ENCODE results near the gene GALNT18. TPM values are rescaled to one million over a fixed set of nuclear protein-coding genes. Genes with fewer than 3 reads are reported as not detected.

GALNT18 gene
- total and polyA plus RNA-seq, 2 experiments from 2014 or later, result 4.3 to 10.8 TPM

- ATAC-seq, result no peak
- no peak overlapping the region for H3K4me2 ChIP-seq
- H3K79me2 ChIP-seq (replicated peaks; ENCODE audit: insufficient read depth), result no peaks in the 10 kb centered on the region
- H3K4me3 ChIP-seq, result no peak overlapping the region
- no peak overlapping the region for H3K27ac Mint-ChIP-seq
- no peaks in the 10 kb centered on the region for H3K36me3 Mint-ChIP-seq (ENCODE audit: low read depth)
- no peaks in the 10 kb centered on the region for H4K20me1 ChIP-seq (replicated peaks; ENCODE audit: insufficient read depth)
- no peaks in the 10 kb centered on the region for H3K27me3 ChIP-seq (ENCODE audit: insufficient read depth)
- no peak overlapping the region for H3K27ac ChIP-seq (ENCODE audit: low read depth)
- H3K9me3 Mint-ChIP-seq, result no peaks in the 10 kb centered on the region; the same call in 2 of the 3 replicates
- H2AFZ ChIP-seq, result no peak overlapping the region
- peaks cover under 1% of the 10 kb centered on the region; the same call in 1 of the 3 replicates for H3K4me1 Mint-ChIP-seq
- no peaks in the 10 kb centered on the region for H3K9me2 ChIP-seq (ENCODE audit: insufficient read depth)
- H3K36me3 ChIP-seq (ENCODE audit: insufficient read depth), result no peaks in the 10 kb centered on the region
- no peak overlapping the region for H3K4me3 Mint-ChIP-seq
- H3F3A ChIP-seq (replicated peaks; ENCODE audit: low read depth), result no peaks in the 10 kb centered on the region
- DNase-seq (ENCODE audit: low spot score), result no peak
- no peak for TF ChIP-seq ZNF114 (CRISPR knock-in tag; IDR thresholded peaks at IDR 0.05)
- TF ChIP-seq JUNB (IDR thresholded peaks at IDR 0.05; ENCODE audit: unreplicated experiment), result no peak
- TF ChIP-seq ZNF462 (CRISPR knock-in tag; IDR thresholded peaks at IDR 0.05), result no peak
- no peaks in the 10 kb centered on the region for H3K4me1 ChIP-seq (ENCODE audit: insufficient read depth)
- peaks cover 4% of the 10 kb centered on the region for H3K27me3 Mint-ChIP-seq (ENCODE audit: insufficient read depth, low read depth, poor library complexity)
These were observed 276.7 kb downstream of the GALNT18 start for GRCh38 chr11:11345099-11345498.

GRCh38 chr11:11344045-11344444 is 277.8 kb downstream of the GALNT18 start:
- ATAC-seq, result no peak
- DNase-seq (ENCODE audit: low spot score), result no peak
- H3K4me1 ChIP-seq (ENCODE audit: insufficient read depth), result no peaks in the 10 kb centered on the region
- H3K36me3 ChIP-seq (ENCODE audit: insufficient read depth), result no peaks in the 10 kb centered on the region
- no peak overlapping the region for H3K27ac ChIP-seq (ENCODE audit: low read depth)
- no peak overlapping the region for H2AFZ ChIP-seq
- TF ChIP-seq JUNB (IDR thresholded peaks at IDR 0.05; ENCODE audit: unreplicated experiment) (no peak), CTCF (conservative IDR thresholded peaks at IDR 0.05; ENCODE audit: low read depth in 2 of 2) (no peak), POLR2AphosphoS5 (IDR thresholded peaks at IDR 0.05; ENCODE audit: low read depth) (no peak), ETS1 (IDR thresholded peaks at IDR 0.05) (no peak), CREB1 (CRISPR knock-in tag; IDR thresholded peaks at IDR 0.05; ENCODE audit: low read depth) (no peak), ZNF114 (CRISPR knock-in tag; IDR thresholded peaks at IDR 0.05) (no peak), NANOG (IDR thresholded peaks at IDR 0.05; ENCODE audit: borderline replicate concordance) (no peak), ZNF331 (CRISPR knock-in tag; IDR thresholded peaks at IDR 0.05; ENCODE audit: low read depth) (no peak), EZH2 (IDR thresholded peaks at IDR 0.05; ENCODE audit: low read depth, unreplicated experiment) (no peak)
- Mint-ChIP-seq H3K27me3 (ENCODE audit: insufficient read depth, low read depth, poor library complexity) (peaks cover 4% of the 10 kb centered on the region), H3K36me3 (ENCODE audit: low read depth) (no peaks in the 10 kb centered on the region), H3K27ac (no peak overlapping the region; the same call in 1 of the 2 replicates), H3K4me3 (no peak overlapping the region), H3K4me1 (no peaks in the 10 kb centered on the region), H3K9me3 (no peaks in the 10 kb centered on the region; the same call in 2 of the 3 replicates)
- no peaks in the 10 kb centered on the region for H3F3A ChIP-seq (replicated peaks; ENCODE audit: low read depth)
- no peaks in the 10 kb centered on the region for H3K27me3 ChIP-seq (ENCODE audit: insufficient read depth)
- no peaks in the 10 kb centered on the region for H4K20me1 ChIP-seq (replicated peaks; ENCODE audit: insufficient read depth)
- H3K4me2 ChIP-seq, result no peak overlapping the region
- H3K9me2 ChIP-seq (ENCODE audit: insufficient read depth), result no peaks in the 10 kb centered on the region
- H3K79me2 ChIP-seq (replicated peaks; ENCODE audit: insufficient read depth), result no peaks in the 10 kb centered on the region
- H3K4me3 ChIP-seq, result no peak overlapping the region
